Kidney (tissue), 14 donors: ENCODE results near the gene RIOK1. TPM values are rescaled to one million over a fixed set of nuclear protein-coding genes. Genes with fewer than 3 reads are reported as not detected.

Experiments used
- DNase-seq, 5 donors: peaks; one replicate each; pipeline ENCODE4 v3.0.0-alpha.2; 2013 to 2020
- FAIRE-seq: peaks from 2 replicates; lab custom pipeline; 2012; peaks lifted over from hg19 to GRCh38; lab: Jason Lieb, UNC
- H3K27ac ChIP-seq, 2 donors: one replicate each; pipeline ENCODE4 v1.7.0; 2013; ENCODE audit warnings: low read depth in 2 of 2, low read length in 2 of 2, inconsistent platforms in 1 of 2
- H3K27me3 ChIP-seq: one replicate; pipeline ENCODE4 v1.7.1; 2013; ENCODE audit warnings: low read length, inconsistent platforms; ENCODE audit not compliant: control insufficient read depth, insufficient read depth
- H3K36me3 ChIP-seq, 3 donors: one replicate each; pipeline versions ENCODE4 v1.7.0 to v1.7.1; 2013; ENCODE audit warnings: low read length in 3 of 3, control low read depth in 1 of 3, inconsistent platforms in 1 of 3; ENCODE audit not compliant: insufficient read depth in 3 of 3, control insufficient read depth in 2 of 3
- H3K4me1 ChIP-seq, 3 donors: one replicate each; pipeline versions ENCODE4 v1.7.0 to v1.7.1; 2013; ENCODE audit warnings: low read length in 3 of 3, inconsistent platforms in 1 of 3, low read depth in 1 of 3; ENCODE audit not compliant: control insufficient read depth in 2 of 3, insufficient read depth in 2 of 3
- H3K4me3 ChIP-seq, 3 donors: one replicate each; pipeline versions ENCODE4 v1.7.0 to v1.8.1; 2013; ENCODE audit warnings: low read length in 3 of 3, control low read depth in 1 of 3, inconsistent platforms in 1 of 3
- H3K9ac ChIP-seq, 3 donors: one replicate each; pipeline versions ENCODE4 v1.7.0 to v1.7.1; 2013; ENCODE audit warnings: low read length in 3 of 3, control low read depth in 1 of 3, inconsistent platforms in 1 of 3
- H3K9me3 ChIP-seq, 3 donors: one replicate each; pipeline versions ENCODE4 v1.7.0 to v1.7.1; 2013; ENCODE audit warnings: low read length in 3 of 3, control low read depth in 1 of 3, inconsistent platforms in 1 of 3; ENCODE audit not compliant: control insufficient read depth in 2 of 3, insufficient read depth in 1 of 3
- intact Hi-C: fragments of 100-400 bp; cut with DNase I; formaldehyde crosslinking; loops from one replicate; pipeline ENCODE4 v1.11.1; 2022
- polyA plus RNA-seq: library from polyadenylated mRNA; stranded (reverse); fragments of 350-450 nt; fragmentation: Illumina TruSeq; extraction: RNeasy Lipid Tissue Mini Kit (QIAGEN cat#74804); gene quantifications from one replicate; pipeline ENCODE4 v1.2.3, GENCODE V29; 2014; ENCODE audit warnings: low read depth, low replicate concordance; ENCODE audit not compliant: insufficient read depth
- total RNA-seq: library from RNA; stranded (reverse); fragmentation: NEBNext Ultra II Directional; extraction: Animal tissue kit (Norgen Biotek cat#: 25700); gene quantifications from one replicate; pipeline ENCODE4 v1.2.1, GENCODE V29; 2021
- TF ChIP-seq, protein P1 (sequence below): IDR thresholded peaks from 3 replicates; pipeline ENCODE4 v1.5.1; 2012; ENCODE audit warnings: mild to moderate bottlenecking, moderate library complexity, borderline replicate concordance; ENCODE audit not compliant: insufficient read depth; ENCODE audit errors: extremely low read depth
- donor health status: control.
- donor health status: control.
- donor health status: control.
- donor health status: control.
- donor health status: control.
- donor health status: DM: yes; HTN: yes; CAD: no.
- donor health status: Normal renal cell carcinoma (clear cell type).

RIOK1 gene
- total and polyA plus RNA-seq, 2 donors from 2014 or later = 8.5 to 19.8 TPM

DNA sequence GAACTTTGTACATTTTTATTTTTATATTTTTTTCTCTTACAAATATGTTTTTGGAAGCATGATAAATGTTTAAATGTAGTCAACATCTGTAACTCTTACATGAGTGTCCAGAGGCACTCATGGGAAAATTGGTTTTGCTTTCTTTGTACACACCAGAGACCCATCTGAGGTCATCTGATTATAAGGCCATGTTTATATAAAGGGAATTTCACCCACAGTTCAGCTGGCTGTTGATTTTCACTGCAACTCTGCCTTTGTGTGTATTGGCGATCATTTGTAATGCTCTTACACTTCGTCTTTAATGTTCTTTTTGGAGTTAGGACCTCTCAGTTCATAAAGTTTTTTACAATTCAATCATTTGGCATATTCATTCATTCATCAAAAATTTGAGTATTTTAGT, 28.1 kb downstream of the RIOK1 start:
- FAIRE-seq (no peak), DNase-seq (no peak)
- Histone ChIP-seq H3K4me1 (peaks cover 0 to 6% (median 0%) of the 10 kb centered on the region in 3 donors), H3K27me3 (no peaks in the 10 kb centered on the region), H3K9me3 (no peaks in the 10 kb centered on the region), H3K4me3 (no peak overlapping the region), H3K27ac (no peak overlapping the region), H3K9ac (no peak overlapping the region), H3K36me3 (peaks cover 0 to 15% (median 13%) of the 10 kb centered on the region in 3 donors)
- TF ChIP-seq, protein P1, sequence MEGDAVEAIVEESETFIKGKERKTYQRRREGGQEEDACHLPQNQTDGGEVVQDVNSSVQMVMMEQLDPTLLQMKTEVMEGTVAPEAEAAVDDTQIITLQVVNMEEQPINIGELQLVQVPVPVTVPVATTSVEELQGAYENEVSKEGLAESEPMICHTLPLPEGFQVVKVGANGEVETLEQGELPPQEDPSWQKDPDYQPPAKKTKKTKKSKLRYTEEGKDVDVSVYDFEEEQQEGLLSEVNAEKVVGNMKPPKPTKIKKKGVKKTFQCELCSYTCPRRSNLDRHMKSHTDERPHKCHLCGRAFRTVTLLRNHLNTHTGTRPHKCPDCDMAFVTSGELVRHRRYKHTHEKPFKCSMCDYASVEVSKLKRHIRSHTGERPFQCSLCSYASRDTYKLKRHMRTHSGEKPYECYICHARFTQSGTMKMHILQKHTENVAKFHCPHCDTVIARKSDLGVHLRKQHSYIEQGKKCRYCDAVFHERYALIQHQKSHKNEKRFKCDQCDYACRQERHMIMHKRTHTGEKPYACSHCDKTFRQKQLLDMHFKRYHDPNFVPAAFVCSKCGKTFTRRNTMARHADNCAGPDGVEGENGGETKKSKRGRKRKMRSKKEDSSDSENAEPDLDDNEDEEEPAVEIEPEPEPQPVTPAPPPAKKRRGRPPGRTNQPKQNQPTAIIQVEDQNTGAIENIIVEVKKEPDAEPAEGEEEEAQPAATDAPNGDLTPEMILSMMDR = no peak
- intact Hi-C loops = loop anchor here (10.0 kb wide), 1 partner anchor 197 kb away; no protein-coding TSS in a partner anchor

DNA sequence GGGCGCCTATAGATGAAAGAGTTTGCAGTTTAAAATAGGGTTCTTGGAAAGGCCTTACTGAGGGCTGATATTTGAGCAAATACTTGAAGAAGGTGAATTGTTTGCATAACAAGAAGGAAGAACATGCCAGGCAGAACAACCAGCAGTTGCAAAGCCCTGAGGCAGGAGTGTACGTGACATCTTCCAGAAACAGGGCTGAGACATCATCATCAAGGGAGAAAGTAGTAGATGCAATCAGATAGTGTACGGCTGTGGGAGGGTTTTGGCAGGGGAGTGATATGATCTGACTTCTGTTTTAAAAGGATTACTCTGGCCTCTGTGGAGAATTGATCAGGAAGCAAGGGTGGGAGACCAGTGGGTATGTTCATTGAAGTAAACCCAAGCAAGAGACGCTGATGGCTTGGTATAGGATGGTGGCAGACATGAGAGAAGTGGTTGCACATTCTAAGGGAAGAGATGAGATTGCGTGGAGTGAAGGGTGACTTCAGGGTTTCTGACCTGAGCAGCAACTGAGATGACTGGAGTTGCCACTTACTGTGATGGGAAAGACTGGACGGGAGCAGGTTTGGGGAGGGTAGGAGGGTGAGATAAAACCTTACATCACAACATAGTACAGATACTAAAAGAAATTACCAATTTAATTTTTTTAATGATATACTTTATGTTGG, 28.8 kb downstream of the RIOK1 start:
- Histone ChIP-seq H3K9me3 (no peaks in the 10 kb centered on the region), H3K9ac (no peak overlapping the region), H3K36me3 (peaks cover 0 to 15% (median 13%) of the 10 kb centered on the region in 3 donors), H3K4me3 (no peak overlapping the region), H3K4me1 (peaks cover 0 to 5% (median 0%) of the 10 kb centered on the region in 3 donors), H3K27ac (no peak overlapping the region), H3K27me3 (no peaks in the 10 kb centered on the region)
- FAIRE-seq (no peak), DNase-seq (no peak)
- intact Hi-C loops = loop anchor here (10.0 kb wide), 1 partner anchor 196 kb away; no protein-coding TSS in a partner anchor
- TF ChIP-seq, protein P1 = no peak

DNA sequence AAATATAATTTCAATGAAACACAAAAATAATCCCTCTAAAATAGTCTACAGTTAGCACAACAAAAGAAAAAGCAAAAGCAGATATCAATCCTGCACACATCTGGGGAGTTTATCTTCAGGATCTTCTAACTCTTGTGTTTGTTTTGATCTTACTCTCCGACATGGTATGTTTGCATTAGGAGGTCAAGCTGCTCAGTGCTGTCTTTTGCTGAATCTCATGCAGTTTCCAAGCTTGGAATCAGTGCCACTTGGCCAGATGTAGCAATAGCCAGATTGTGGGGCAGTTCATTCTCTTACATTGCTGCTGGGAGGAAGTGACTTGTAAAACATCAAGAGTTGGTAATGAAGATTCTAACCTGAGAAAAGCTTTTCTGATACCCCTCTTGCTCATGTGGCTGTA, 29.5 kb downstream of the RIOK1 start:
- Histone ChIP-seq H3K36me3 (peaks cover 0 to 12% (median 10%) of the 10 kb centered on the region in 3 donors), H3K9ac (no peak overlapping the region), H3K9me3 (no peaks in the 10 kb centered on the region), H3K4me1 (no peaks in the 10 kb centered on the region), H3K27ac (no peak overlapping the region), H3K4me3 (no peak overlapping the region), H3K27me3 (no peaks in the 10 kb centered on the region)
- TF ChIP-seq, protein P1 = no peak
- FAIRE-seq (no peak), DNase-seq (no peak)
- intact Hi-C loops = loop anchor here (10.0 kb wide), 1 partner anchor 196 kb away; no protein-coding TSS in a partner anchor
